Neural cell (in vitro differentiated cells): Measurements from ENCODE around the gene BABAM1.

Experiments
- EP300 ChIP-seq: fragments of 450-650 bp; conservative IDR thresholded peaks from 2 replicates; pipeline ENCODE4 v1.6.1; 2014; ENCODE audit warnings: antibody characterized with exemption, mild to moderate bottlenecking, moderate library complexity; ENCODE audit not compliant: poor library complexity, severe bottlenecking
- RAD21 ChIP-seq: fragments of 450-650 bp; conservative IDR thresholded peaks from 2 replicates; pipeline ENCODE4 v1.6.1; 2014; ENCODE audit warnings: antibody characterized with exemption, mild to moderate bottlenecking, moderate library complexity
- SMC3 ChIP-seq: fragments of 450-650 bp; conservative IDR thresholded peaks from 2 replicates; pipeline ENCODE4 v1.6.1; 2014; ENCODE audit warnings: antibody characterized with exemption, mild to moderate bottlenecking, moderate library complexity; ENCODE audit not compliant: poor library complexity
- TF ChIP-seq, protein P1 (sequence below): fragments of 450-650 bp; IDR thresholded peaks from 2 replicates; pipeline ENCODE4 v1.5.1; 2014; ENCODE audit warnings: antibody characterized with exemption, mild to moderate bottlenecking, moderate library complexity; ENCODE audit not compliant: poor library complexity, severe bottlenecking

DNA sequence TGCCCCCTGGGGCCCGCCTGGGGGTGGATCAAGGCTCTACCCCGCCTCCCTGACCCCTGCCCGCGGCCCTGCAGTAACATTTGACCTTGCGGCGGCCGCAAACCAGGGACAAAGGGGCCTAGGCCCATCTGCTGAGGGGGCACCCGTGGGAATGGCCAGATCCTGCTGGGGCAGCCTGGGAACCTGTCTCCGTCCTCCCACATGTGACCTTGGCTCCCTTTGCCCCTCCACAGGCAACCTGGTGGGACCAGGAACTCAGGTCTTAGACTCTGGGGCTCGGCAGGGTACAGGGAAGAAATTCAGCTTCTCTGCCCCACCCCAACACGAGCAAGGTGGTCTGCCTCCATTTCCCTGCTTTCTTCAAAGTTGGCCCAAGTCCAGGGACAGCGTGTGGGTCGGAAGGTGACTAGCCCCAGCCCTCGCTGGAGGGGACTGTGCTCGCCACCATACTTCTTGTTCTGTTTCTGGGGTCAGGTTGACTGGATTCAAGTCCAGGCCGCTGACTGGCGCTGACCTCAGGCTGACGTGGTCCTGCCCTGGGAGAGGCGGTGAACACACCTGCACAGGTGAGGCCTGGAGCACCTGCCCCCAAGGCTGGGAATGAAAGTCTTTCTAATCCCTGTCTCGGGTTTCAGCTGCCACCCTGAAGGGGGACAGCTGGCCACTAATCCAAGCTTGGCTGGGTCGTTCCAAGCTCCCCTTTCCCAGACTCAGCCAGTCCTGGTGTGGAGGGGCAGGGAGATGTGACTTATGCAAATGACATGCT lies 19.0 kb upstream of the BABAM1 start:
- TF ChIP-seq, protein P1, sequence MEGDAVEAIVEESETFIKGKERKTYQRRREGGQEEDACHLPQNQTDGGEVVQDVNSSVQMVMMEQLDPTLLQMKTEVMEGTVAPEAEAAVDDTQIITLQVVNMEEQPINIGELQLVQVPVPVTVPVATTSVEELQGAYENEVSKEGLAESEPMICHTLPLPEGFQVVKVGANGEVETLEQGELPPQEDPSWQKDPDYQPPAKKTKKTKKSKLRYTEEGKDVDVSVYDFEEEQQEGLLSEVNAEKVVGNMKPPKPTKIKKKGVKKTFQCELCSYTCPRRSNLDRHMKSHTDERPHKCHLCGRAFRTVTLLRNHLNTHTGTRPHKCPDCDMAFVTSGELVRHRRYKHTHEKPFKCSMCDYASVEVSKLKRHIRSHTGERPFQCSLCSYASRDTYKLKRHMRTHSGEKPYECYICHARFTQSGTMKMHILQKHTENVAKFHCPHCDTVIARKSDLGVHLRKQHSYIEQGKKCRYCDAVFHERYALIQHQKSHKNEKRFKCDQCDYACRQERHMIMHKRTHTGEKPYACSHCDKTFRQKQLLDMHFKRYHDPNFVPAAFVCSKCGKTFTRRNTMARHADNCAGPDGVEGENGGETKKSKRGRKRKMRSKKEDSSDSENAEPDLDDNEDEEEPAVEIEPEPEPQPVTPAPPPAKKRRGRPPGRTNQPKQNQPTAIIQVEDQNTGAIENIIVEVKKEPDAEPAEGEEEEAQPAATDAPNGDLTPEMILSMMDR = no peak
- TF ChIP-seq SMC3 = no peak
- no peak for TF ChIP-seq EP300
- TF ChIP-seq RAD21 = no peak
